Inferior parietal cortex (tissue), 1 donor: ENCODE data around the gene LY86.

Source experiments
- DNase-seq: peaks from one replicate; pipeline ENCODE4 v3.0.0-alpha.2; 2016; ENCODE audit errors: extremely low spot score

LY86 gene

DNA sequence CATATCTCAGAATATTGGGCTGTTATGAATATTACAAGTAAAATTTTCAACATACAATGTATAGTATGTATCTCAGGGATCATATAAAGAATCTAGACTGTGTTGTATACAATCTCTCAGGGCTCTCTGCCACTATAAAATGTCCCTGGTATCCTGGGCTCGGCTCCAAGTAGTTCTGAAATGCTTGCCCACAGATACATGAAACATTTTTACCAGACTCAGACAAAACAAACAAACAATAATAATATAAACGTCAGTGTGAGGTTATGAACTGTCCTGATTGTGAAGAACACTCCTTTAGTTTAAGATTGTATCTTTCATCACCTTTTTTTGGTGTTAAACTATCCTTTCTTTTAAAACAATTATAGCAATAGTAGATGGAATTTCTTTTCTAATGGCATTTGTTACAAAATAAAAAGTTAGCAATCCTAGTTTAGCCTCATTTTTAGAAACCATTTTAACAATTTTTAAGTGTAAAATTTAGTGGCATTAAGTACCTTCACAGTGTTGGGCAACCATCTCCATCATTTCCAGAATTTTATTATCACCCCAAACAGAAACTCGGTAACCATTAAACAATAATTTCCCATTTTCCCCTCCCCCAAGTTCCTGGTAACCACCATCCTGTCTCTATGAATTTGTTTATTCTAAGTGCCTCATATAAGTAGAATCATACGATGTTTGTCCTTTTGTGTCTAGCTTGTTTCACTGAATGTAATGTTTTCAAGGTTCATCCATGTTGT is 17.4 kb upstream of the LY86 start:
- no peak for DNase-seq

DNA sequence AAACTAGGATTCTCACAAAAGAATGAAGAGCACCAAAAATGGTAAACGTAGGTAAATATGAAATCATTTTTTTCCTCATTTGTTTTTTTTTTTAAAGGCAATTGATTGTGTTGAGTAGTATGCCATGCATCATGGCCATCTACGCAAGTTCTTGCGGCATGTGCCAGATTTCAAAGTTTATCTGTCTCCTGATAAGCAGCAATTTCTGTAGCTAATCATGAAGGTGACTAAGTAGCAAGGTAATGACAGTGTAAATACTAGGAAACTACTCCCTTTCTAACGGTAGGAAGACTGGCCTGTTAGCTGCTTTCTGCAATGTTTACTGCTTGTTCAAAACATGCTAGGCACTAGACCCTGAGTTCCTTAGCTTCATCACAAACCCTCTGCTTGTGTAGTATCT is 13.4 kb upstream of the LY86 start:
- DNase-seq, result no peak

DNA sequence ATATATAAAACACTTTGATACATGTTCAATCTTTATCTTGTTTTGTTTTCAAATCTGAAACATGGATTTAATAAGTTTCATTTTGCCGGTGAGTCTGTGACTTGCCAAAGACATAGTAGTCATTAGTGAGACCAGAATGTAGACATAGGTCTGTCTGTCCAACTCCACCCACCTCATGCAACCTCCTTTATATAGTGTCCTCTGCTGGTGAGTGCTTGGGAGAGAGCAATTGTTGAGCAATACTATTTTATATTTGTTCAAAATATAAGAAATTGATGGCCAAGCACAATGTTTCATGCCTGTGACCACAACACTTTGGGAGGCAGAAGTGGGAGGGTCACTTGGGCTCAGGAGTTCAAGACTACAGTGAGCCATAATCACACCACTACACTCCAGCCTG is 10.8 kb upstream of the LY86 start:
- DNase-seq, result no peak

DNA sequence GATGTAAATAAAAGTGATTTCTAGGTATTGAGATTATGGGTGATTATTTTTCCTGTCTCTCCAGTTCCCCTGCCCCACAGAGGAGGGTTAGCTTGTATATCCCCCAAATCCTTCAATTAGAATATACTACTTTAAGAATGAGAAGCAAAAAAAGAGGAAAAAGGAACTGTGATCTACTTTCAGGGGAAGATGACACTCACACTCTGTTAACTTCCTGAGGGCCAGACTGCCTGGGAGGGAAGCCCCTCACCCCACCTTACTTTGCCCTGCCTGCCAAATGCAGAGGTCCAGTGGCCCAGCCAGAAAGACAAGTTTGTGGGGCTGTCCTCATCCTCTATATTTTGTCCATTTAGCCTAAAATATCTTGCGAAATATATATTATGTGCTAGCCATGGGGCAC is 9.2 kb upstream of the LY86 start:
- no peak for DNase-seq

DNA sequence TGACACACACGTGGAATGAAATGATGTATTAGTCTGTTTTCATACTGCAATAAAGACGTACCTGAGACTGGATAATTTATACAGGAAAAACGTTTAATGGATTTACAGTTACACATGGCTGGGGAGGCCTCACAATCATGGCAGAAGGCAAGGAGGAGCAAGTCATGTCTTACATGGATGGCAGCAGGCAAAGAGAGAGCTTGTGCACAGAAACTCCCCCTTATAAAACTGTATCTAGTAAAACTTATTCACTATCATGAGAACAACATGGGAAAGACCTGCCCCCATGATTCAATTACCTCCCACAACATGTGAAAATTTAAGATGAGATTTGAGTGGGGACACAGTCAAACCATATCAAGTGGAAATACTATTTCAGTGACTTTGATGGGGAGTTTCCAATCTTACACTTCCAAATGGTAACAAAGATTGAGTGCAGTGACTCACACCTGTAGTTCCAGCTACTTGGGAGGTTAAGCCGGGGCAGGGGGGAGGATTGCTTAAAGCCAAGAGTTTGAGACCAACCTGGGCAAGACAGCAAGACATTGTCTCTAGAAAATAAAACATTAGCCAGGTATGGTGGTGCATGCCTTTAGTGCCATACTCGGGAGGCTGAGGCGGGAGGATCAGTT is 8.2 kb upstream of the LY86 start:
- DNase-seq, result no peak

DNA sequence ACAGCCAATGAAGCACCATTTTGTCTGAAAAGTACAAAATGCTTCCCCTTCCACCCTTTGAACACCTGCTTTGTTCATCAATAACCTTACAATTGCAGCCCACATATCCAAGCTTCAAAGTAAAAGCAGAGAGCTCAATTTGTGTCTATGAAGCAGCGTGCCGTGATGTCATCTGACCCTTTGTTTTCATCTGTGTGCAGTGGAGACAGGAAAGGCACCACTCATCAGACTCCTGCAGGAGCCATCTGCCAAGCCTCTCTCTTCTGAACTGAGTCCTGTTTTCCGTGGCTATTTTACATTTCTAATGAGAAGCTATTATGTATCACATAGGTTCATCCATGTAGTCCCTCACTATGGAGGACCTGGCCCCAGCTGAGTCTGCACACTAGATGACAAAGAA is 7.5 kb upstream of the LY86 start:
- no peak for DNase-seq

DNA sequence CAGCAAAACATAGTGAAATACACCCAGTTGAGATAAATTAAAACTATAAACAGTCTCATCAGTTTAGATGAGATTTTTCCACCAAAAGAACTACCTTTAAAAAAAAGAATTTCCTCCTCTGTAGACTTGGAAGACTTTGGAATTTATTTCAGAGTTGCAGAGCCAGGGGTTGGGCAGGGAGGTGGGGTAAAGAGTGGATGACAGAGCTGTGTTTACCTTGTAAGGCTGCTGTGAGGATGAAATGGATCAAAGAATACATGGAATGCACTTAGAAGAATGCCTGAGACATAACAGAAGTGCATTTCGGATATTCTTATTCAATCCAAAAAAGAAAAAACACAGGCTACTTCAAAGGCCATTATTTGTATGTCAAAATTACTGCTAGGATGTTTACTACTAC is 6.4 kb upstream of the LY86 start:
- no peak for DNase-seq

DNA sequence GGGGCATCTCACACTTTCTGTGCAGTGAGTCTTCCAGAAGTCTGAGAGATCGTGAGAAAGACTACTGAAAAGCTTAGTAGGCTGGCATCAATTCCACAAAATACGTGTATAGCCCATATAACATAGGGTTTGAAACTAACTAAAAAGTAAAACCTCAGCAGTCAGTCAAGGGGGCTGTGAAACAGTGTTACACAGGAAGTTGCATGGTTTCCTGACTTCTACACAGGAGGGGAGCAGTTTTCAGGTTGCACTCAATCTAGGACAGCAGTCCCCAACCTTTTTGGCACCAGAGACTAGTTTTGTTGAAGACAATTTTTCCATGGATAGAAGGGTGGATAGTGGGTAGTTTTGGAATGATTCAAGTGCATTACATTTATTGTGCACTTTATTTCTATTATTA is 4.7 kb upstream of the LY86 start:
- no peak for DNase-seq

DNA sequence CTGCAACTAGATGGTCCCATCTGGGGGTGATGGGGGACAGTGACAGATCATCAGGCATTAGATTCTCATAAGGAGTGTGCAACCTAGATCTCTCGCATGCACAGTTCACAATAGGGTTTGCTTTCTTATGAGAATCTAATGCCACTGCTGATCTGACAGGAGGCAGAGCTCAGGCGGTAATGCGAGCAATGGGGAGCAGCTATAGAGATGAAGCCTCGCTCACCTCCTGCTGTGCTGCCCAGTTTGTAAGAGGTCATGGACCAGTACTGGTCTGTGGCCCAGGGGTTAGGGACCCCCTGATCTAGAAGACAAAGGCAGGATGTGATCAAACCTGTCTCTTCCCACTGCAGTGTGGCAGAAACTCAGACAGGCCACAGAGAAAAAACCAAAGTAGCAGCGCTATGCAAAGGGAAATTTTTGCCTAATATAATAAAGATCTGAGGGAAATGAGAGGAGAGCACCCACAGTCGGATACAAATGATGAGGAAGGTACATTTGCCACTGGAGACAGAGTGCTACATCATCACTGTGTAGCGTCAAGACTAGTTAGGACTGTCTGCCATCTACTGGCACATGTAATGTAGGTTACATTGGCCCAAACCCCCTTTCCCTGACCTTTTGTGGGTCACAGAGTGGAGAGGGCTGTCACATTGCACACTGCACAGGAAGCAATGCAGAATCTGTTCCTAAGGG is 4.1 kb upstream of the LY86 start:
- DNase-seq, result no peak

DNA sequence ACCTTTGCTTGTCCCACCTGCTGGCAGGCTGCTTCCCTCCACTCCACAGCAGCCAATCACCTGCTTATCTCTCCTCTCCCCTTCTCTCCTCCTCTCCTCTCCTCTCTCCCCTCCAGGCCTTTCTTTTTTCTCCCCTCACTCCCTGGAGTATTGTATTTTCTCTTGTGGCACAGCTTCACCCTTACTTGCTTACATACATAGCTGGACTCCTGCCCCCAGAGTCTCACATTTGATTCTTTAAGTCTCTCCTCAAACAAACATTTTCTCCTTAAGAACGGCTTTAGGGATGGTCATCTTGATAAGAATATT is 3.6 kb upstream of the LY86 start:
- no peak for DNase-seq

DNA sequence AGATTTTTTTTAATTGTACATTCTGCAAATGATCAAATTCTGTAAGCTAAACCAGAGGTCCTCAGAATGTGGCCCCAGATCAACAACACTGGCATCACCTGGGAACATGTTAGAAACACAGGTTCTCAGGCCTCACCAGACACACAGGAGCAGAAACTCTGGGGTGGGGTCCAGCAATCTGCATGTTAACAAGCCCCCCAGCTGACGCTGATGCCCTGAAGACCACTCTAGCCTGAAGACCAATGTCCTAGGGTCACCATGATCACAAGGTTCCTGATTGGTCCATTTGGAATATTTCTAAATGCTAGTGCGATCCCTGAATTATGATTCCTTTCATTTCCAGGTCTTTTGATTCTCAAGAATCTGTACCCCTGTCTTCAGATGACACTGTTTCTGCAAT is 2.4 kb upstream of the LY86 start:
- DNase-seq, result no peak

DNA sequence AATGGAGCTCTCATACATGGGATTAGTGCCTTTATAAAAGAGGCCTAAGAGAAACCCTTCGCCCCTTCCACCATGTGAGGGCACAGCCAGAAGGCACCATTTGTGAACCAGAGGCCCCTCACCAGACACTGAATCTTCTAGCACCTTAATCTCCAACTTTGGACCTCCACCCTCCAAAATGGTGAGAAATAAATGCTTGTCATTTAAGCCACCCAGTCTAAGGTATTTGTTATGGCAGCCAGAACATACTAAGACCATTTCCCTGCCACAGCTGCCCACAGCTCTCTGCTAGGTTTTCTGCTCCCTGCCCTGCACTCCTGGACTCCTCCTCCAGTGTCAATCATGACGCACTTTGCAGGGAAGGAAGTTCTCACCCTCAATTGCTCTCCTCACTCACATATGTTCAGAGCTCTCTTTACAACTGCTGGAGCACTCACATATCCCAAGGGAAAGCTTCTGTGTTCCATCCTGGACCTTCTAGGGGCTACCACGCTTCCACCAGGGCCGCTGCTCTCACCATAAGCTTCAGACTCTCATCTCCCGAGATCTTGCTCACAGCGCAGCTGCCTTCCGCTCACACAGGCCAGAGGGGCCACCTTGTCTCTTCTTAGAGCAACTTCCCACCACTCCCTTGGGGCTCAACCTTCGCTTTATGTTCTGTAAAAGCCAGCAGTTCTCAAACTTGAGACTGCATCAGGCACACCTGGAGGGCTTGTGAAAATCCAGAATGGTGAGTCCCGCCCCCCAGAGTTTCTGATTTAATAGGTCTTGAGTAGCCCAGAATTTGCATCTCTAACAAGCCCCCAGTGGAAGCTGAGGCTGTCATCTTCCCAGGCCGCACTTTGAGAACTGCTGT is 1.6 kb upstream of the LY86 start:
- no peak for DNase-seq

DNA sequence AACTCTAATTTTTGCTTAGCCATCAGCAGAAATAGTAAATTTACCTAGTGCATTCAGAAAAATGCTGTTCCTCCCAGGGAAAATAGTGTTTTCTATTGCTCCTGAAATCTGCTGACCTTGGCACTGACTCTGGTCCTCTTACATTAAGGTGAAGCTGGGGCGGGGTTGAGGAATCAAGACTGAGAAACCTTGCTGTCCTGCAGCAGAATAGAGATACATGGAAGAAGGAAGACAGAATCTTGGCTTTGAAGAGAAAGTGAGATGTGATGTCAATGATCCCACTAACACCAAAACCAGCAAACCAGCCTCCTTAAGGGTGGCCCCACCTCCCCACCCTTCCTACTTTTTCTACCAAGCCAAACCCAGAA is 840 bp upstream of the LY86 start:
- no peak for DNase-seq

DNA sequence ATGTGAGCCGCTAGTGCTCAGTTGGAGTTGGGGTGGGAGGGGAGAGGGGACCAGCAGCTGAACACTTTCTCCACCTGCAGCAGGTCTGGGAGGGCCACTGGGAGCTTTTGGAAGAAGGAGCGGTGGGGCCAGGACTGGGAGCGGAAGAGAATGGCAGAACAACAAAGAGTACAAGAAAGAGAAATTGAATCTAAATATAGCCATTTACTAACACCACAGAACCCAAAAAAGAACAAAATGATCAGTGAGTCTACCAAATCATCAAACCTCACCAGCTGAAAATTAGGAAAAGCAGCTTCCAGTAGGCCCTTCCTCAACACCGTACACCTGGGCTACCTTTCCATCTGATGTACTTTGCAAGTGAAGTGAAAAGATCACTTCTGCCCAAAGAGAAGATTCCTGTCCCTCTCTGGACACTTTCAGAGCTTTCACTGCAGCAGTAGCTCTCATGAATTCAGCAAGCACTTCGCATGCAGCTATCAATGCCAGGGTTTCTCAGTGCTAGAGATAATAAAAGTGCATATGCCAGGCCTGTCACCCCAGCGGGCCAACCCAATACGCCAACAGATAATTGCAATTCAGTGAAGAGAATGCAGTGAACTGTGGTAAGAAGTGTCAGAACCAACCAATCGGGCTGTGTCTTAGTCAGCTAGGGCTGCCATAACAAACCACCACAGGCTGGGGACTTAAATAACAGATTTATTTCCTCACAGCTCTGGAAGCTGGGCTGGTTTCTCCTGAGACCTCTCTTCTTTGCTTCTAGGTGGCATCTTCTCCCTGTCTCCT is 597 bp downstream of the LY86 start:
- no peak for DNase-seq

DNA sequence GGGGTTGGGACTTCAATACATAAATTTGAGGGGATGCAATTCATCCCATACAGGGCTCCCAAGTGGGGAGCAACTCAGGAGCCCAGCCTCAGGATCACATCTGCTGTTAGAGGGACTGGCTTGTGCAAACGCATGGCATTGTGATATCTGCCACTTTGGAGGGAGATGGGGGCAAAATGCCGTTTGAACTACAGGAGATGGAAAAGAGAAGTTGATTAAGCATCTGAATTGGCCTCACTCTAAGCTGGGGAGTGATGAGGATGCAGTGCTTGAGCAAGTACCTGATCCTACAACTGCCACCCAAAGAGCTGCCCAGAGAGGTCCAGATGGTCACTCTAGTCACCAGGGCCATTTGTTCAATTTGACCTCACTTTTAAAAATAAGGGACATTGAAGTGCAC is 2.0 kb downstream of the LY86 start:
- no peak for DNase-seq

DNA sequence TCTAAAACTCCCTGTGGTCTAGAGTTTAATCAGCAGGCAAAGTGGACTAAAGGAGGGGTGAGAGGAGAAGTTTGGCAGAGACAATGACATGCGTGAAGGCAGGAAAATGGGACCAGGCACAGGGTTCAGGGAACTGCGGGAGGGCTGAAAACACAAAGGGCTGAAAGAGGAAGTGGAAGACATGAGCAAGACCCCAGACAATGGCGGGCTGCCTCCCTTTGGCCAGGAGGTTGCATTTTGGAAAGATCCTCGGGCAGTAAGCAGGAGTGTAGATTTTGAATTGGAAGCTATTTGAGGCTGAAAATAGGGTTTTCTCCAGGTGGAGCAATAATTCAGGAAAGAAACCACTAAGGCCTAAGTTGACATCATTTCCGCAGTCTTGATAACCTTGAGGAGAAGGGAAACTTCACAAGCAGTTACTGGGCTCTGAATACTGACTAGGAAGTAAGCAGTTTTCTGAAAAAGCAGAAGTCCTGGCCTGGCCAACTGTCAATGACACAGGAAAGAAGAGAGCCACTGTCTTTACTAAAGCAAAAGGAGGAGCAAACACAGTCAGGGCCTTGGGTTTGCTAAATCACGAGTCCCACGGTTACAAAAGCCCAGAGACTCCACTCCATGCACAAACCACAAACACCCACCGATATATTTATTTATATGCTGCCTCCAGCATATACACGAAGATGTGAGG is 3.4 kb downstream of the LY86 start:
- no peak for DNase-seq

DNA sequence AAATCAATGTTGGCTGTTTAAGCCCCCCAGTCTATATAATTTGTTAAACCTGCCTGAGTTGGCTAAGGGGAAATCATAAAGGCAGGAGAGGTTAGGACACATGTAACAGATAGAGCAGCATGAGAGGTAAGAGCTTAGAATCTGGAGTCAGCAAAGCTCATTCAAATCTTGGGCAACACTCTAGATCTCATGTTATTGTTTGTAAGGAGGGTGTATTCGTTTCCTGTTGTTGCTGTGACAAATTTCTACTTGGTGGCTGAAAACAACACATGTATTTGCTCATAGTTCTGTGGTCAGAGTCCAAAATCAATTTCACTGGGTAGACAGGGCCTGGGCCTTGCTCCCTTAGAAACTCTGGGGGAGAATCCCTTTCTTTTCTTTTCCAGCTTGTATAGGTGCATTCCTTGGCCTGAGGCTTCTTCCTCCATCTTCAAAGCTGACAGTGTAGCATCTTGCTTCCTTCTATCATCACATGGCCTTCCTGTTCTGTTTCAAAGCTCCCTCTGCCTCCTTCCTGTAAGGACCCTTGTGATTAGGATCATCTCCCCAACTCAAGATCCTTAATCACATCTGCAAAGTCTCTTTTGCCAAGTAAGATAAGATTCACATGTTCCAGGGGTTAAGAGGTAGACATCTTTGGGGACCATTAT is 4.4 kb downstream of the LY86 start:
- DNase-seq, result no peak

DNA sequence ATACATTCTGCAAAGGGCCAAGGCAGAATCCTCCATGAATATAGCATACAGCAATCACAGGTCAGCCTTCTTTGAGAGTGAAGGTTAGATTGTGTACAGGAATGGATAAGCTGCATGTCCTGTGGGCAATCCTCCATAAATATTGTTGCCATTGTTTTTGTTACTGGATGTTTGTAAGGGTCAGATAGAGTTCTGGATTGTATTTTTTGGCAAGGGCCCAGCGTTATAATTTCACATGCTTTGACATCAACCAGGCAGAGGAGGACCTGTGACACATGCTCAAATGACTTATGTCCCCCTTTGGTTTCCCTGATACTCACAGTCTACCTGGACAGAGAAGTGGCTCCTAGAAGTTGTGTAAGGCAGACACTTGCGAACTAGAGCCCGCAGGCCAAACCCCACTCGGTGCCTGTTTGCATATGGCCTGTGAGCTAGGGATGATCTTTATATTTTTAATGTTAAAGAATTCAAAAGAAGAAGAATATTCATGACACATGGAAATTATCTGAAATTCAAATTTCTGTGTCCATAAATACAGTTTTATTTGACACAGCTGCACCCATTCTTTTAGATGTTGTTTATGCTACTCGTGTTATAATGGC is 5.4 kb downstream of the LY86 start:
- no peak for DNase-seq

DNA sequence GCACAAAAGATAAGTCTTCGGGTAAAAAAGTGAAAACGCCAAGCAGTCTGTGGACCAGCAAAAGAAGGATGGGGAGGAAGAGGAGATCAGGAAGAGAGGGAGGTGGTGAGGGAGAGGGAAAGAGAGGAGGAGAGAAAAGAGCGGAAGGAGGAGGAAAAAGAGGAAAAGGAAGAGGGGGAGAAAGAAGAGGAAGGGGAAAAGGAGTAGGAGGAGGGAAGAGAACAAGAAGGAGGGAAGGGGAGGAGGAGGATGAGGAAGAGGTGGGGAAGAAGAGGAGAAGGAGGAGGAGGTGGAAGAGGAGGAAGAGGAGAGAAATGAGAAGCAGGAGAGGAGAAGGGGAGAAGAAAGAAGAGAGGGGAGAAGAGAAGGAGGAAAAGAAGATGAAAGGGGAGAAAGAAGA is 6.5 kb downstream of the LY86 start:
- DNase-seq, result no peak

DNA sequence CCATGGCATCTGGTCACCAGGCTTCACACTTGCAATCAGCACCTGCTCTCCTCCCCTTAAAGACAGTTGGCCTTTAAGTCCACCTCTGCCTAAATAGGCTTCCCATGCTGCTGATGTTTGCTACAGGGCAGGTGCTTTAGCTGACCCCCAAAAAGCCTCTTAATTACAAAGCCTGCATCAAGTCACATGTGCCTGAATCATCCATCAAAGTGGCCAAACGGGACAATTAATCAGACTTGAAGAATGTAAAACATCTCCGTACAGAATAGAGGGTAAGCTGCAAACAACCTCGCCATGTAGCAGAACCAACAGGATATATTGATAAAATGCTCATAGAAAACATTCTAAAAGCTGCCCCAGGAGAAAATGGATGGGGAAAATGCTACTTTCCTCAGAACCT is 7.4 kb downstream of the LY86 start:
- no peak for DNase-seq
